HepG2 (cell line): ENCODE measurements around the gene PXK. TPM values are rescaled to one million over a fixed set of nuclear protein-coding genes. Genes with fewer than 3 reads are reported as not detected.

Source experiments
- AHR ChIP-seq: IDR thresholded peaks from 2 replicates; pipeline ENCODE4 v1.6.1; 2018; ENCODE audit warnings: missing genetic modification reagents, missing compliant biosample characterization
- ASH2L ChIP-seq: fragments of 300-600, 200-600 bp; sonication (generic); IDR thresholded peaks from 2 replicates; pipeline ENCODE4 v1.7.0; 2017; ENCODE audit warnings: low read depth, mild to moderate bottlenecking, moderate library complexity, mixed read lengths, low read length; ENCODE audit not compliant: insufficient read length
- ATF1 ChIP-seq: IDR thresholded peaks from 2 replicates; pipeline ENCODE4 v1.6.1; 2016; ENCODE audit warnings: mild to moderate bottlenecking, control low read depth
- EHMT2 ChIP-seq: fragments of 200-600 bp; sonication (generic); IDR thresholded peaks from 2 replicates; pipeline ENCODE4 v1.7.0; 2017; ENCODE audit warnings: antibody characterized with exemption, low read depth, low read length, borderline replicate concordance
- FOXM1 ChIP-seq: sonication (generic); formaldehyde crosslinking; IDR thresholded peaks from 2 replicates; pipeline ENCODE4 v1.5.0; 2020; ENCODE audit warnings: missing genetic modification reagents
- GATAD1 ChIP-seq: IDR thresholded peaks from 2 replicates; pipeline ENCODE4 v1.6.1; 2016; ENCODE audit warnings: missing genetic modification reagents, missing compliant biosample characterization
- HMGA1 ChIP-seq: sonication (generic); formaldehyde crosslinking; conservative IDR thresholded peaks from 2 replicates; pipeline ENCODE4 v1.4.0; 2020; ENCODE audit warnings: missing genetic modification reagents
- KDM2A ChIP-seq: sonication (generic); formaldehyde crosslinking; IDR thresholded peaks from 2 replicates; pipeline ENCODE4 v1.4.0; 2020; ENCODE audit warnings: low read depth, missing genetic modification reagents, borderline replicate concordance
- MXI1 ChIP-seq: IDR thresholded peaks from 3 replicates; pipeline ENCODE4 v1.6.1; 2012; ENCODE audit warnings: low read depth, low read length, inconsistent platforms, borderline replicate concordance
- NCOR1 ChIP-seq: fragments of 200-600 bp; sonication (generic); IDR thresholded peaks from 2 replicates; pipeline ENCODE4 v1.7.0; 2017; ENCODE audit warnings: antibody characterized with exemption, low read length, borderline replicate concordance
- SIN3B ChIP-seq: fragments of 150-350 bp; IDR thresholded peaks from 2 replicates; pipeline ENCODE4 v1.6.1; 2014; ENCODE audit warnings: low read length
- SMAD1 ChIP-seq: sonication (generic); formaldehyde crosslinking; IDR thresholded peaks from 2 replicates; pipeline ENCODE4 v1.4.0; 2020; ENCODE audit warnings: missing genetic modification reagents, low read depth, mild to moderate bottlenecking, borderline replicate concordance
- ZNF12 ChIP-seq: sonication (generic); formaldehyde crosslinking; IDR thresholded peaks from 2 replicates; pipeline ENCODE4 v1.5.0; 2020; ENCODE audit warnings: missing genetic modification reagents
- ZNF33B ChIP-seq: sonication (generic); formaldehyde crosslinking; IDR thresholded peaks from 2 replicates; pipeline ENCODE4 v1.5.1; 2020; ENCODE audit warnings: mild to moderate bottlenecking, missing genetic modification reagents
- ZNF777 ChIP-seq: sonication (generic); formaldehyde crosslinking; IDR thresholded peaks from 2 replicates; pipeline ENCODE4 v1.4.0; 2020; ENCODE audit warnings: missing genetic modification reagents
- ZNF816 ChIP-seq: sonication (generic); formaldehyde crosslinking; IDR thresholded peaks from 2 replicates; pipeline ENCODE4 v1.8.0; 2022; ENCODE audit warnings: missing genetic modification reagents, mild to moderate bottlenecking, borderline replicate concordance
- polyA plus RNA-seq, 8 experiments: library from polyadenylated mRNA; depleted of rRNA in 3 of 8; stranded (reverse) in 7 of 8; unstranded in 1 of 8; fragments of >200 nt; fragmentation: Illumina TruSeq in 4 of 8; extraction: Trizol in 4 of 8; gene quantifications; 2 replicates each; pipeline versions ENCODE4 v1.2.1 to v1.2.3, GENCODE V29; 2011 to 2016; ENCODE audit warnings: low read depth in 4 of 8, missing spikeins in 1 of 8, mixed read lengths in 1 of 8; ENCODE audit not compliant: insufficient read depth in 1 of 8
- total RNA-seq, 5 experiments: library from RNA; depleted of rRNA; stranded (reverse); fragments of >200 nt; fragmentation: Illumina TruSeq; extraction: Trizol; gene quantifications; 2 replicates each; pipeline ENCODE4 v1.2.3, GENCODE V29; 2016; ENCODE audit warnings: low read depth in 1 of 5
- TF ChIP-seq, protein P1 (sequence below): sonication (generic); formaldehyde crosslinking; conservative IDR thresholded peaks from 2 replicates; pipeline ENCODE4 v1.8.0; 2022; ENCODE audit warnings: mild to moderate bottlenecking, moderate library complexity, missing genetic modification reagents
- TF ChIP-seq, protein P2 (sequence below): sonication (generic); formaldehyde crosslinking; IDR thresholded peaks from 2 replicates; pipeline ENCODE4 v1.5.0; 2020; ENCODE audit warnings: mild to moderate bottlenecking, missing genetic modification reagents
- TF ChIP-seq, protein P3 (sequence below): sonication (generic); formaldehyde crosslinking; conservative IDR thresholded peaks from 2 replicates; pipeline ENCODE4 v1.5.0; 2020; ENCODE audit warnings: missing genetic modification reagents
- TF ChIP-seq, protein P4 (sequence below): IDR thresholded peaks from 2 replicates; pipeline ENCODE4 v1.6.1; 2012; ENCODE audit warnings: low read depth, low read length, improper control_type of control experiment

Gene PXK
- total and polyA plus RNA-seq, 2 of the 13 experiments (the other 11 are each of a cell fraction or from before 2014, with no cell fraction given): 6.4 to 18.6 TPM

DNA sequence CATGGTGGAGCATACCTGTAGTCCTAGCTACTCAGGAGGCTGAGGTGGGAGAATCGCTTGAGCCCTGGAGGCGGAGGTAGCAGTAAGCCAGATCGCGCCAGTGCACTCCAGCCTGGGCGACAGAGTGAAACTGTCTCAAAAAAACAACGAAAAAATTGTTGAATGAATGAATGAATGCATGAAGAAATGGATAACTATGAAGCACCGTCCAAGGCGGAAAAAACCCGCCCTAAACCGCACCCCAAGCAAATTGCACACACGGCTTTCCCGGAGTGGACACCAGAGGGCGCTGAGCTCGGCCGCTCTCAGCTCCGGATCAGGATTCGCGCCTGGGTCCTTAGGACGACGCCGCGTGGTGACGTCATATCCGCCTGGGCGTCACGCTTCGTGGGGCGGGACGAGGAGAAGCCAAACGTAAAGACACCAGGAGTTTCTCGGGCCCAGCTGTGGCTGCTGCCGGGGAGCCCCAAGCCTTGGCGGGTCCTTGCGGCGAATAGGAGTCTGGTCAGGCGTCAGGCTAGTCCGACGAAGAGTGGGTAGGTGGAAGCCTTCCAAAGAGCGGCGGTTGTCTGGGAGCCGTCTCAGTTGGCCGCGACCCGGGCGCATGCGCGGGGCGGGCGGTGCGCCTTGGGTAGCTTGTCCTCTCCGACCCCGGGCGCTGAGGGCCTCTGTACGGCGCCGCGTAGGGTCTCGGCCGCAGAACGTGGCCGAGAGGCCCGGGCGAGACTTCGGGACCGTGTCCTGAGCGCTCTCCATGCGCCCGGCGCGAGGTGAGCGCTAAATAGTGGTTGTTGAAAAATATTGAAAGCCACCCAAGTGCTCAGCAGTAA, 26.6 kb upstream of the PXK start, which contains the start of the genes HTD2 and RPP14 (continued):
- TF ChIP-seq, protein P1, sequence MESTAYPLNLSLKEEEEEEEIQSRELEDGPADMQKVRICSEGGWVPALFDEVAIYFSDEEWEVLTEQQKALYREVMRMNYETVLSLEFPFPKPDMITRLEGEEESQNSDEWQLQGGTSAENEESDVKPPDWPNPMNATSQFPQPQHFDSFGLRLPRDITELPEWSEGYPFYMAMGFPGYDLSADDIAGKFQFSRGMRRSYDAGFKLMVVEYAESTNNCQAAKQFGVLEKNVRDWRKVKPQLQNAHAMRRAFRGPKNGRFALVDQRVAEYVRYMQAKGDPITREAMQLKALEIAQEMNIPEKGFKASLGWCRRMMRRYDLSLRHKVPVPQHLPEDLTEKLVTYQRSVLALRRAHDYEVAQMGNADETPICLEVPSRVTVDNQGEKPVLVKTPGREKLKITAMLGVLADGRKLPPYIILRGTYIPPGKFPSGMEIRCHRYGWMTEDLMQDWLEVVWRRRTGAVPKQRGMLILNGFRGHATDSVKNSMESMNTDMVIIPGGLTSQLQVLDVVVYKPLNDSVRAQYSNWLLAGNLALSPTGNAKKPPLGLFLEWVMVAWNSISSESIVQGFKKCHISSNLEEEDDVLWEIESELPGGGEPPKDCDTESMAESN: 0 out of 2 replicates have a peak, but pooled peaks have one; percentile 24
- TF ChIP-seq NCOR1: 0 out of 2 replicates have a peak, but pooled peaks have one; percentile 45
- TF ChIP-seq KDM2A (CRISPR knock-in tag): peak; percentile 96
- 0 out of 2 replicates have a peak, but pooled peaks have one; percentile 23 for TF ChIP-seq ZNF33B (CRISPR knock-in tag)
- TF ChIP-seq GATAD1: peak; percentile 98
- TF ChIP-seq, protein P2, sequence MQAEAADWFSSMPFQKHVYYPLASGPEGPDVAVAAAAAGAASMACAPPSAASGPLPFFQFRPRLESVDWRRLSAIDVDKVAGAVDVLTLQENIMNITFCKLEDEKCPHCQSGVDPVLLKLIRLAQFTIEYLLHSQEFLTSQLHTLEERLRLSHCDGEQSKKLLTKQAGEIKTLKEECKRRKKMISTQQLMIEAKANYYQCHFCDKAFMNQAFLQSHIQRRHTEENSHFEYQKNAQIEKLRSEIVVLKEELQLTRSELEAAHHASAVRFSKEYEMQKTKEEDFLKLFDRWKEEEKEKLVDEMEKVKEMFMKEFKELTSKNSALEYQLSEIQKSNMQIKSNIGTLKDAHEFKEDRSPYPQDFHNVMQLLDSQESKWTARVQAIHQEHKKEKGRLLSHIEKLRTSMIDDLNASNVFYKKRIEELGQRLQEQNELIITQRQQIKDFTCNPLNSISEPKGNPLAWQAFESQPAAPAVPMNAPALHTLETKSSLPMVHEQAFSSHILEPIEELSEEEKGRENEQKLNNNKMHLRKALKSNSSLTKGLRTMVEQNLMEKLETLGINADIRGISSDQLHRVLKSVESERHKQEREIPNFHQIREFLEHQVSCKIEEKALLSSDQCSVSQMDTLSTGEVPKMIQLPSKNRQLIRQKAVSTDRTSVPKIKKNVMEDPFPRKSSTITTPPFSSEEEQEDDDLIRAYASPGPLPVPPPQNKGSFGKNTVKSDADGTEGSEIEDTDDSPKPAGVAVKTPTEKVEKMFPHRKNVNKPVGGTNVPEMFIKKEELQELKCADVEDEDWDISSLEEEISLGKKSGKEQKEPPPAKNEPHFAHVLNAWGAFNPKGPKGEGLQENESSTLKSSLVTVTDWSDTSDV (CRISPR knock-in tag): peak; percentile 56; the same call in 1 of the 2 replicates
- TF ChIP-seq ATF1 (CRISPR knock-in tag): peak; percentile 97
- peak; percentile 96 for TF ChIP-seq ASH2L
- TF ChIP-seq, protein P3, sequence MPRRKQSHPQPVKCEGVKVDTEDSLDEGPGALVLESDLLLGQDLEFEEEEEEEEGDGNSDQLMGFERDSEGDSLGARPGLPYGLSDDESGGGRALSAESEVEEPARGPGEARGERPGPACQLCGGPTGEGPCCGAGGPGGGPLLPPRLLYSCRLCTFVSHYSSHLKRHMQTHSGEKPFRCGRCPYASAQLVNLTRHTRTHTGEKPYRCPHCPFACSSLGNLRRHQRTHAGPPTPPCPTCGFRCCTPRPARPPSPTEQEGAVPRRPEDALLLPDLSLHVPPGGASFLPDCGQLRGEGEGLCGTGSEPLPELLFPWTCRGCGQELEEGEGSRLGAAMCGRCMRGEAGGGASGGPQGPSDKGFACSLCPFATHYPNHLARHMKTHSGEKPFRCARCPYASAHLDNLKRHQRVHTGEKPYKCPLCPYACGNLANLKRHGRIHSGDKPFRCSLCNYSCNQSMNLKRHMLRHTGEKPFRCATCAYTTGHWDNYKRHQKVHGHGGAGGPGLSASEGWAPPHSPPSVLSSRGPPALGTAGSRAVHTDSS (CRISPR knock-in tag): no peak
- TF ChIP-seq SMAD1 (CRISPR knock-in tag): peak; percentile 79; the same call in 1 of the 2 replicates
- TF ChIP-seq ZNF12 (CRISPR knock-in tag): peak; percentile 1
- peak; percentile 36; the same call in 1 of the 2 replicates for TF ChIP-seq ZNF816
- TF ChIP-seq AHR: peak; percentile 71; the same call in 1 of the 2 replicates
- TF ChIP-seq SIN3B: no peak
- TF ChIP-seq EHMT2: no peak
- TF ChIP-seq, protein P4, sequence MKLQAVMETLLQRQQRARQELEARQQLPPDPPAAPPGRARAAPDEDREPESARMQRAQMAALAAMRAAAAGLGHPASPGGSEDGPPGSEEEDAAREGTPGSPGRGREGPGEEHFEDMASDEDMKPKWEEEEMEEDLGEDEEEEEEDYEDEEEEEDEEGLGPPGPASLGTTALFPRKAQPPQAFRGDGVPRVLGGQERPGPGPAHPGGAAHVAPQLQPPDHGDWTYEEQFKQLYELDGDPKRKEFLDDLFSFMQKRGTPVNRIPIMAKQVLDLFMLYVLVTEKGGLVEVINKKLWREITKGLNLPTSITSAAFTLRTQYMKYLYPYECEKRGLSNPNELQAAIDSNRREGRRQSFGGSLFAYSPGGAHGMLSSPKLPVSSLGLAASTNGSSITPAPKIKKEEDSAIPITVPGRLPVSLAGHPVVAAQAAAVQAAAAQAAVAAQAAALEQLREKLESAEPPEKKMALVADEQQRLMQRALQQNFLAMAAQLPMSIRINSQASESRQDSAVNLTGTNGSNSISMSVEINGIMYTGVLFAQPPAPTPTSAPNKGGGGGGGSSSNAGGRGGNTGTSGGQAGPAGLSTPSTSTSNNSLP: no peak; the same call in 1 of the 2 replicates
- peak; percentile 39; the same call in 2 of the 3 replicates for TF ChIP-seq MXI1
- TF ChIP-seq ZNF777 (CRISPR knock-in tag): peak; percentile 79
- 0 out of 2 replicates have a peak, but pooled peaks have one; percentile 56 for TF ChIP-seq FOXM1 (CRISPR knock-in tag)
- TF ChIP-seq HMGA1 (CRISPR knock-in tag): no peak
